T-cell (primary cell): Measurements from ENCODE around the gene CAP1. TPM values are rescaled to one million over a fixed set of nuclear protein-coding genes. Genes with fewer than 3 reads are reported as not detected.
"Not testable (repeated sequence)": the region's sequence is repeated elsewhere in the genome, so short reads cannot be mapped to it uniquely, and the experiment has no call there.

ENCODE experiments used
- ATAC-seq, 4 experiments: fragments of 200-7000 bp in 3 of 4; fragments of 150-1000 bp in 1 of 4; cut with Tn5 transposase; replicated peaks in 1 of 4; 1 replicate in 3 of 4; 2 replicates in 1 of 4; pipeline ENCODE4 v1.10.0; 2021; ENCODE audit warnings: moderate library complexity in 3 of 4, mild to moderate bottlenecking in 2 of 4, moderate number of reproducible peaks in 1 of 4
- CTCF ChIA-PET, 2 donors: fragments of 300-600 bp; sonication (Branson Sonifier 250); formaldehyde crosslinking; loops; one replicate each; lab custom pipeline; 2022; ENCODE audit warnings: antibody characterized with exemption in 2 of 2; lab: Charles Lee
- POLR2A ChIA-PET, 2 donors: fragments of 300-600 bp; sonication (Branson Sonifier 250); formaldehyde crosslinking; loops; one replicate each; lab custom pipeline; 2022; ENCODE audit warnings: antibody characterized with exemption in 2 of 2; lab: Charles Lee
- DNase-seq, 35 experiments: peaks; one replicate each; pipeline versions ENCODE4 v3.0.0 to v3.0.0-alpha.2; 2013 to 2023
- H3K27ac ChIP-seq: one replicate; pipeline ENCODE4 v1.5.1; 2013; ENCODE audit warnings: low read length
- H3K27me3 ChIP-seq, 2 experiments: replicated peaks in 1 of 2; 1 replicate in 1 of 2; 2 replicates in 1 of 2; pipeline versions ENCODE4 v1.6.1 to v1.7.0; 2013; ENCODE audit warnings: low read length in 1 of 2, mixed read lengths in 1 of 2; ENCODE audit not compliant: control insufficient read depth in 2 of 2, insufficient read depth in 2 of 2; ENCODE audit errors: extremely low read depth in 1 of 2
- H3K36me3 ChIP-seq, 2 donors: 1 replicate in 1 of 2; 2 replicates in 1 of 2; pipeline versions ENCODE4 v1.6.1 to v1.7.0; 2013; ENCODE audit warnings: low read length in 1 of 2; ENCODE audit not compliant: control insufficient read depth in 2 of 2, insufficient read depth in 1 of 2; ENCODE audit errors: extremely low read depth in 1 of 2
- H3K4me1 ChIP-seq, 2 experiments: 1 replicate in 1 of 2; 2 replicates in 1 of 2; pipeline versions ENCODE4 v1.6.1 to v1.7.0; 2013; ENCODE audit warnings: low read length in 2 of 2, mixed read lengths in 1 of 2; ENCODE audit not compliant: insufficient read depth in 2 of 2, control insufficient read depth in 1 of 2; ENCODE audit errors: extremely low read depth in 1 of 2
- H3K4me3 ChIP-seq, 2 donors: 1 replicate in 1 of 2; 2 replicates in 1 of 2; pipeline versions ENCODE4 v1.5.1 to v1.7.0; 2013; ENCODE audit warnings: mild to moderate bottlenecking in 2 of 2, low read length in 1 of 2, moderate library complexity in 1 of 2; ENCODE audit not compliant: control insufficient read depth in 1 of 2; ENCODE audit errors: extremely low read depth in 1 of 2
- H3K9me3 ChIP-seq: 2 replicates; pipeline ENCODE4 v1.7.0; 2013
- H3K27ac Mint-ChIP-seq, 2 donors: one replicate each; pipeline ENCODE4 v1.8.0; 2020 to 2021; ENCODE audit warnings: mild to moderate bottlenecking in 2 of 2, mixed read lengths in 2 of 2
- H3K27me3 Mint-ChIP-seq, 2 donors: one replicate each; pipeline ENCODE4 v1.8.0; 2021 to 2022; ENCODE audit warnings: mixed read lengths in 2 of 2
- H3K36me3 Mint-ChIP-seq: one replicate; pipeline ENCODE4 v1.8.0; 2021; ENCODE audit warnings: mixed read lengths
- H3K4me1 Mint-ChIP-seq, 3 donors: one replicate each; pipeline ENCODE4 v1.8.0; 2020 to 2022; ENCODE audit warnings: mixed read lengths in 3 of 3, mild to moderate bottlenecking in 1 of 3
- H3K4me3 Mint-ChIP-seq, 3 donors: one replicate each; pipeline ENCODE4 v1.8.0; 2020 to 2022; ENCODE audit warnings: mild to moderate bottlenecking in 3 of 3, mixed read lengths in 3 of 3, moderate library complexity in 3 of 3
- H3K9me3 Mint-ChIP-seq, 3 donors: one replicate each; pipeline ENCODE4 v1.8.0; 2020 to 2022; ENCODE audit warnings: mixed read lengths in 3 of 3
- WGBS: methylation state at CpG from one replicate; pipeline ENCODE4 v1.1.5; 2013; ENCODE audit warnings: missing lambda C conversion rate; ENCODE audit not compliant: insufficient coverage; 5-methylcytosine and 5-hydroxymethylcytosine counted together
- total RNA-seq, 35 experiments: library from RNA in 6 of 35; stranded (reverse) in 6 of 35; fragments of 120-200 nt in 1 of 35; gene quantifications; one replicate each; pipeline versions ENCODE4 v1.2.1 to v1.2.4 and lab custom pipeline; 2013 to 2026

Gene CAP1
- total RNA-seq, 5 donors from 2014 or later (not counting 1 experiment from before 2014, with no cell fraction given) = 293 to 345 (median 298) TPM

DNA sequence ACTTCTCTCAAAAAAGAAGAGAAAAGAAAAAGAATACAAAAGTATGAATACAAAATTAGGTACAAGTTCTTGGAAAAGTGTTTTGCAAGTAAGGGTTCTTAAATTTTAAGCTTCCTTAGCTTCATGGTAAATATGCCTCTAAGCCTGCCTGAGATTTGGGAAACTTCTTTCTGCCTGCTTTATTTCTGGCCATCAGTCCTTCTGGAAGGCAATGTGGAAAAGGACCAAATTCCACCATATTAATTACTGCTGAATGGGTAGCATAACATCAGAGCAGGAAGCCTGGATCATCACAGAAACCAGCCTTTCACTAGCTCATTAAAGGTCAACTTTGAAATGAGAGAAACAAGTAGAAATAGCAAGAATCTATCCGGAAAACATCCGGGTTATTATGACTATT, 39.1 kb upstream of the CAP1 start:
- Mint-ChIP-seq H3K4me1 (peaks cover 6 to 24% (median 8%) of the 10 kb centered on the region in 3 donors), H3K27ac (no peak overlapping the region), H3K27me3 (no peaks in the 10 kb centered on the region), H3K4me3 (no peak overlapping the region), H3K9me3 (peaks cover 0 to 4% (median 0%) of the 10 kb centered on the region in 3 donors), H3K36me3 (no peaks in the 10 kb centered on the region)
- Histone ChIP-seq H3K27me3 (no peaks in the 10 kb centered on the region), H3K9me3 (no peaks in the 10 kb centered on the region), H3K4me1 (peaks cover 3 to 4% of the 10 kb centered on the region in 2 experiments), H3K4me3 (no peak overlapping the region), H3K27ac (no peak overlapping the region), H3K36me3 (no peaks in the 10 kb centered on the region)
- CTCF ChIA-PET = interaction anchor here in 1 of 2 donors (0.6 kb wide), 1 partner anchor 422 kb away, joined by 3 read pairs; no protein-coding TSS in a partner anchor
- POLR2A ChIA-PET = no interaction called here
- ATAC-seq = no peak
- no peak for DNase-seq
- no CpG with 5 or more reads among the region's 2 CpGs for WGBS

DNA sequence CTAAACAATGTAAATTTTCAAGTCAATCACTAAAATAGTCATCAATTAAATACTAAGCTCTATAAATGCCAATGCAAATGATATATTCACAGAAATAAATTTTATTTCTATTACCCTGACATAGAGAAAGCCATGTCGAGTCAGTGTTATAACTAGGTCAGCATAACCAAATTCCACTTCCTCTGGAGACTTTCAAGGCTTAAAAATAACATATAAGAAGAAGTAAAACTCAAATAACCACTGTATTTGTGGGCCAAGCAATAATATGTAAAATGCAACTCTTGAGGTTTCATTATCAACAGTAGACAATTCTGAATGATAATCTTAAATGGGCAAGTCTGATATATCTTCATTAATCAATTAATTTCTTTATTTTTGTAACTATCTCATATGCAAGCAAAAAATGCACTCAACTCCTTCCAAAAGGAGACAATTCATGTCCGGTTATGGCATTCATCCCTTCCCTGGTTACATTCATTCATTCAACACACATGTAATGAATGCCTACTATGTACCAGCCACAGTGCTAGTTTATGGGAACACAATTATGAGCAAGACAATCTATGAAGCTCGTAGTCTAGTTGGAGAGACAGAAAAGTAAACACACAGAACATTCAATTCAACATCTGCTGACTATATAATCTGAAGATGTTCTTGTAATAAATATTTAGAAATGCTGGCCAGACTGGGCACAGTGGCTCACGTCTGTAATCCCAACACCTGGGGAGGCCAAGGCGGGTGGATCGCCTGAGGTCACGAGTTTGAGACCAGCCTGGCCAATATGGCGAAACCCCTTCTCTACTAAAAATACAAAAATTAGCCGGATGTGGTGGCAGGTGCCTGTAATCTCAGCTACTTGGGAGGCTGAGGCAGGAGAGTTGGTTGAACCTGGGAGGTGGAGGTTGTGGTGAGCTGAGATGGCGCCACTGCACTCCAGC, 37.1 kb upstream of the CAP1 start:
- ChIA-PET CTCF (interaction anchor here (0.7 to 1.0 kb wide), 2 partner anchors 11 to 78 kb away, joined by 3 to 5 read pairs; no protein-coding TSS in a partner anchor), POLR2A (interaction anchor here in 1 of 2 donors (0.7 kb wide), 1 partner anchor 248 kb away, joined by 11 read pairs; no protein-coding TSS in a partner anchor)
- no peaks in the 10 kb centered on the region for H3K27me3 Mint-ChIP-seq
- no CpG with 5 or more reads among the region's 10 CpGs for WGBS
- no peak overlapping the region for H3K4me3 Mint-ChIP-seq
- no peaks in the 10 kb centered on the region for H3K27me3 ChIP-seq
- no peaks in the 10 kb centered on the region for H3K9me3 ChIP-seq
- no peak overlapping the region for H3K27ac ChIP-seq
- peak overlapping the region in 1 of 2 donors; percentile 72 for H3K27ac Mint-ChIP-seq
- H3K9me3 Mint-ChIP-seq = peaks cover 0 to 5% (median 0%) of the 10 kb centered on the region in 3 donors
- ATAC-seq (no peak), DNase-seq (no peak)
- H3K36me3 Mint-ChIP-seq = no peaks in the 10 kb centered on the region
- H3K4me3 ChIP-seq = no peak overlapping the region
- H3K36me3 ChIP-seq = no peaks in the 10 kb centered on the region
- peaks cover 0 to 19% (median 5%) of the 10 kb centered on the region in 3 donors for H3K4me1 Mint-ChIP-seq
- H3K4me1 ChIP-seq = peaks cover 0 to 4% of the 10 kb centered on the region in 2 experiments

DNA sequence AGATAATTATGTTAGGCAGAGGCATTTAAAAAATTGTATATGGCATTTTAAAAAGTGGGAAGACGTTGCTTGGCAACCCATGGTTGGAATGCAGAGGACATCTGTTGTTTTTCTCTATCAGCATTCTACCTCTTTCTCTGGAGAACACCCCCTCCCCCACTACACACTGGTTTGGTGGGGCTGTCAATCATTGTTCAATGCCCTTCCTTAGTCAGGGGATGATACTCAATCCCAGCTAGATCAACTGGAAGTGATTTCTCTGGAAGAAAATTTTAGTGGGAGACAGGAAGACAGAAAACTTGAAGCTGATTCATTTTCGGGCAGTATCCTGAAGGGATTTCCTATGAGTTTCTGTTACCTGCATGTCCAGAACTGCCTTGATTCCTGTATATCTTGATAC, 35.7 kb upstream of the CAP1 start:
- H3K27me3 ChIP-seq = no peaks in the 10 kb centered on the region
- no CpG with 5 or more reads among the region's 2 CpGs for WGBS
- ChIA-PET CTCF (interaction anchor here in 1 of 2 donors (1.0 kb wide), 1 partner anchor 9 kb away, joined by 5 read pairs; no protein-coding TSS in a partner anchor), POLR2A (no interaction called here)
- no peaks in the 10 kb centered on the region for H3K27me3 Mint-ChIP-seq
- no peak overlapping the region for H3K27ac Mint-ChIP-seq
- H3K9me3 ChIP-seq = no peaks in the 10 kb centered on the region
- H3K36me3 ChIP-seq = no peaks in the 10 kb centered on the region
- DNase-seq (no peak), ATAC-seq (no peak)
- H3K4me3 ChIP-seq = no peak overlapping the region
- peaks cover 0 to 19% (median 5%) of the 10 kb centered on the region in 3 donors for H3K4me1 Mint-ChIP-seq
- H3K27ac ChIP-seq = no peak overlapping the region
- H3K36me3 Mint-ChIP-seq = no peaks in the 10 kb centered on the region
- peaks cover 0 to 5% (median 0%) of the 10 kb centered on the region in 3 donors for H3K9me3 Mint-ChIP-seq
- H3K4me3 Mint-ChIP-seq = no peak overlapping the region
- peaks cover 0 to 4% of the 10 kb centered on the region in 2 experiments for H3K4me1 ChIP-seq

- H3K36me3 Mint-ChIP-seq, DNase-seq, H3K36me3 ChIP-seq, H3K4me3 ChIP-seq, H3K9me3 ChIP-seq, H3K27ac Mint-ChIP-seq, H3K27me3 ChIP-seq, H3K9me3 Mint-ChIP-seq, H3K27me3 Mint-ChIP-seq, H3K4me3 Mint-ChIP-seq, H3K4me1 ChIP-seq, H3K27ac ChIP-seq, ATAC-seq, POLR2A ChIA-PET: not testable (repeated sequence)
- H3K4me1 Mint-ChIP-seq = peaks cover 0 to 12% (median 5%) of the 10 kb centered on the region in 3 donors
- no CpG with 5 or more reads among the region's 3 CpGs for WGBS
- CTCF ChIA-PET = interaction anchor here in 1 of 2 donors (0.6 kb wide), 1 partner anchor 96 kb away, joined by 3 read pairs; no protein-coding TSS in a partner anchor
These were observed 33.0 kb upstream of the CAP1 start for GRCh38 chr1:40007481-40008034.

- WGBS = 100% methylated on average over 2 of the region's 3 CpGs
- Mint-ChIP-seq H3K9me3 (peaks cover 0 to 3% (median 0%) of the 10 kb centered on the region in 3 donors), H3K27ac (no peak overlapping the region), H3K27me3 (no peaks in the 10 kb centered on the region), H3K4me1 (peaks cover 14 to 23% (median 15%) of the 10 kb centered on the region in 3 donors), H3K36me3 (no peaks in the 10 kb centered on the region), H3K4me3 (no peak overlapping the region)
- CTCF ChIA-PET = no interaction called here
- POLR2A ChIA-PET = interaction anchor here in 1 of 2 donors (0.6 kb wide), 1 partner anchor 39 kb away, joined by 3 read pairs; no protein-coding TSS in a partner anchor
- Histone ChIP-seq H3K27me3 (no peaks in the 10 kb centered on the region), H3K4me3 (no peak overlapping the region), H3K36me3 (no peaks in the 10 kb centered on the region), H3K4me1 (peaks cover 7 to 10% of the 10 kb centered on the region in 2 experiments), H3K9me3 (no peaks in the 10 kb centered on the region), H3K27ac (no peak overlapping the region)
- ATAC-seq (no peak), DNase-seq (no peak)
These were observed 29.3 kb upstream of the CAP1 start for GRCh38 chr1:40011198-40011597.

DNA sequence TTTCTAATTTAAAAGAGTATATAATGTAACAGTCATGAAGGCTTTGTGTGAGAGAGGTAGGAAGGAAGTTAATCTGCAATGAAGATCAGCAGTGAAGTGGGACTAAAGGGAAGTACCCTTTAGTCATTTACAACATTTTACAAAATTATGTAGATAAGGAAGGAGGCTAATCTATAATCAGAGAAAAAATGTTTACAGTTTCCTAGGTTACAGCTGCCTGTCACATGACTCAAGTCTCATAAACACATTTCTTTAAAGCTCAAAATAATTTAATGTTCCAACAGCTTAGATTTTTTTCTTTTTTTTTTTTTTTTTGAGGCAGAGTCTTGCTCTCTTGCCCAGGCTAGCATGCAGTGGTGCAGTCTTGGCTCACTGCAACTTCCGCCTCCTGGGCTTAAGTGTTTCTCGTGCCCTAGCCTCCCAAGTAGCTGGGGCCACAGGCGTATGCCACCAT, 26.2 kb upstream of the CAP1 start:
- DNase-seq (peak in 2 of 35 experiments; percentile 5 to 58), ATAC-seq (peak; percentile 48 to 96 (median 75))
- Histone ChIP-seq H3K4me1 (peaks cover 7 to 10% of the 10 kb centered on the region in 2 experiments), H3K27me3 (no peaks in the 10 kb centered on the region), H3K4me3 (no peak overlapping the region), H3K27ac (peak overlapping the region; percentile 28), H3K9me3 (no peaks in the 10 kb centered on the region), H3K36me3 (no peaks in the 10 kb centered on the region)
- no peaks in the 10 kb centered on the region for H3K9me3 Mint-ChIP-seq
- WGBS = 70% methylated on average over 3 of the region's 3 CpGs
- H3K4me3 Mint-ChIP-seq = no peak overlapping the region
- ChIA-PET CTCF (interaction anchor here (0.6 to 2.1 kb wide), 6 partner anchors 9 to 25 kb away, joined by 3 to 11 read pairs (median 4); no protein-coding TSS in a partner anchor), POLR2A (interaction anchor here (0.6 kb wide), 4 partner anchors 17 to 987 kb away, joined by 4 to 5 read pairs (median 4); no protein-coding TSS in a partner anchor)
- H3K27ac Mint-ChIP-seq = peak overlapping the region; percentile 36 to 48
- no peaks in the 10 kb centered on the region for H3K36me3 Mint-ChIP-seq
- H3K4me1 Mint-ChIP-seq = peaks cover 14 to 23% (median 15%) of the 10 kb centered on the region in 3 donors
- H3K27me3 Mint-ChIP-seq = no peaks in the 10 kb centered on the region
